CD14-positive monocyte (primary cell): ENCODE measurements around the gene LHX3. TPM values are rescaled to one million over a fixed set of nuclear protein-coding genes. Genes with fewer than 3 reads are reported as not detected.

Experiments
- DNase-seq, 3 donors: peaks; one replicate each; pipeline ENCODE4 v3.0.0-alpha.2; 2011 to 2022
- H2AFZ ChIP-seq: 2 replicates; pipeline ENCODE4 v1.6.0; 2012; ENCODE audit warnings: mild to moderate bottlenecking, low read depth, low read length, inconsistent platforms; ENCODE audit not compliant: insufficient read depth, poor library complexity, severe bottlenecking
- H3K27ac ChIP-seq, 2 donors: 1 replicate in 1 of 2; 2 replicates in 1 of 2; pipeline ENCODE4 v1.5.1; 2012 to 2013; ENCODE audit warnings: low read length in 2 of 2, control low read depth in 1 of 2, inconsistent platforms in 1 of 2, low read depth in 1 of 2, mild to moderate bottlenecking in 1 of 2
- H3K27me3 ChIP-seq, 2 donors: one replicate each; pipeline versions ENCODE4 v1.6.0 to v1.6.1; 2011 to 2013; ENCODE audit warnings: low read length in 2 of 2; ENCODE audit not compliant: control insufficient read depth in 2 of 2, insufficient read depth in 2 of 2
- H3K36me3 ChIP-seq, 2 donors: replicated peaks in 1 of 2; 1 replicate in 1 of 2; 2 replicates in 1 of 2; pipeline versions ENCODE4 v1.5.1 to v1.6.1; 2012 to 2013; ENCODE audit warnings: low read length in 2 of 2, control low read depth in 1 of 2, inconsistent platforms in 1 of 2, mild to moderate bottlenecking in 1 of 2; ENCODE audit not compliant: insufficient read depth in 2 of 2, control insufficient read depth in 1 of 2
- H3K4me1 ChIP-seq, 2 donors: 1 replicate in 1 of 2; 2 replicates in 1 of 2; pipeline versions ENCODE4 v1.5.1 to v1.6.1; 2012 to 2013; ENCODE audit warnings: low read length in 2 of 2, control low read depth in 1 of 2, inconsistent platforms in 1 of 2, mild to moderate bottlenecking in 1 of 2, moderate library complexity in 1 of 2; ENCODE audit not compliant: insufficient read depth in 2 of 2, control insufficient read depth in 1 of 2
- H3K4me2 ChIP-seq: replicated peaks from 2 replicates; pipeline ENCODE3; 2012; ENCODE audit warnings: low read length, moderate library complexity, mild to moderate bottlenecking; ENCODE audit not compliant: poor library complexity, severe bottlenecking; ENCODE audit errors: extremely low read depth
- H3K4me3 ChIP-seq, 3 experiments: fragments of 200-600 bp in 1 of 3; sonication (generic) in 1 of 3; replicated peaks in 1 of 3; 1 replicate in 2 of 3; 2 replicates in 1 of 3; pipeline ENCODE4 v1.5.1; 2011 to 2013; ENCODE audit warnings: low read length in 3 of 3, mild to moderate bottlenecking in 3 of 3, control low read depth in 2 of 3, low read depth in 2 of 3, inconsistent platforms in 1 of 3, moderate library complexity in 1 of 3
- H3K79me2 ChIP-seq: 2 replicates; pipeline ENCODE4 v1.6.0; 2012; ENCODE audit warnings: mild to moderate bottlenecking, control low read depth, inconsistent platforms, low read length, moderate library complexity; ENCODE audit not compliant: insufficient read depth
- H3K9ac ChIP-seq: 2 replicates; pipeline ENCODE4 v1.6.0; 2017; ENCODE audit warnings: low read length, mild to moderate bottlenecking; ENCODE audit not compliant: insufficient read depth, poor library complexity, severe bottlenecking
- H3K9me3 ChIP-seq, 2 donors: replicated peaks in 1 of 2; 1 replicate in 1 of 2; 2 replicates in 1 of 2; pipeline versions ENCODE4 v1.5.1 to v1.6.1; 2012 to 2013; ENCODE audit warnings: low read length in 2 of 2, control low read depth in 1 of 2; ENCODE audit not compliant: control insufficient read depth in 1 of 2, insufficient read depth in 1 of 2
- H4K20me1 ChIP-seq: 2 replicates; pipeline ENCODE4 v1.6.0; 2012; ENCODE audit warnings: mild to moderate bottlenecking, low read length, control low read depth, moderate library complexity; ENCODE audit not compliant: insufficient read depth
- H3K27ac Mint-ChIP-seq, 7 donors: one replicate each; pipeline ENCODE4 v1.8.0; 2020; ENCODE audit warnings: mild to moderate bottlenecking in 7 of 7, mixed read lengths in 7 of 7, moderate library complexity in 6 of 7, inconsistent platforms in 2 of 7
- H3K27me3 Mint-ChIP-seq, 3 donors: one replicate each; pipeline ENCODE4 v1.8.0; 2021 to 2022; ENCODE audit warnings: low read depth in 3 of 3, mild to moderate bottlenecking in 3 of 3, mixed read lengths in 3 of 3, moderate library complexity in 3 of 3, inconsistent platforms in 1 of 3
- H3K36me3 Mint-ChIP-seq, 2 donors: one replicate each; pipeline ENCODE4 v1.8.0; 2020; ENCODE audit warnings: mixed read lengths in 2 of 2, inconsistent platforms in 1 of 2, mild to moderate bottlenecking in 1 of 2
- H3K4me1 Mint-ChIP-seq: one replicate; pipeline ENCODE4 v1.8.0; 2020; ENCODE audit warnings: mild to moderate bottlenecking, mixed read lengths
- H3K4me3 Mint-ChIP-seq, 2 donors: one replicate each; pipeline ENCODE4 v1.8.0; 2020; ENCODE audit warnings: mild to moderate bottlenecking in 2 of 2, mixed read lengths in 2 of 2, moderate library complexity in 1 of 2
- H3K9me3 Mint-ChIP-seq, 7 donors: one replicate each; pipeline ENCODE4 v1.8.0; 2020 to 2022; ENCODE audit warnings: mixed read lengths in 7 of 7, mild to moderate bottlenecking in 6 of 7, moderate library complexity in 6 of 7, inconsistent platforms in 2 of 7
- WGBS: methylation state at CpG from one replicate; pipeline ENCODE4 v1.1.5; 2013; ENCODE audit warnings: missing lambda C conversion rate; ENCODE audit not compliant: insufficient coverage; 5-methylcytosine and 5-hydroxymethylcytosine counted together
- intact Hi-C, 2 donors: fragments of 100-400 bp; cut with micrococcal nuclease; formaldehyde crosslinking; loops; one replicate each; pipeline versions ENCODE4 v1.15.0 to v1.15.1; 2023
- polyA plus RNA-seq, 3 donors: library from polyadenylated mRNA; depleted of rRNA in 1 of 3; unstranded in 2 of 3; stranded (reverse) in 1 of 3; fragments of 300-500 nt in 2 of 3; fragments of >200 nt in 1 of 3; fragmentation: Illumina TruSeq in 2 of 3; gene quantifications; 1 replicate in 2 of 3; 2 replicates in 1 of 3; pipeline ENCODE4 v1.2.3, GENCODE V29; 2012 to 2021
- TF ChIP-seq, protein P1 (sequence below): fragments of 200-600 bp; IDR thresholded peaks from one replicate; pipeline ENCODE4 v1.8.0; 2022; ENCODE audit warnings: antibody characterized with exemption, mild to moderate bottlenecking

The LHX3 gene
- polyA plus RNA-seq, 3 donors, result not detected

DNA sequence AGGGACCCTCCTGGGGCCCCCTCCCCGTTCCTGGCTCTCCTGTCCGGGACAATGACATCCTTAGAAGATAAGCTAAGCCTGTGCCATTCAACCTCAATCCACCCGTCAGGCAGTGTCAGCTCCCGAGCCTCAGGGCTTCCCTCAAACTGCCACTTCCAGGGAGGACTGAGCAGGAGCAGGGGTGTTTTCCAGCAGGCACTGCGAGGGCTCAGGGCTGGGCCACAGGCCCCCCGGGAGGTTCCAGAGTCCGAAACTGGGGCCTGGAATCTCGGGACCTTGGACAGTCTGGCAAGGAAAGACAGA is 26.2 kb downstream of the LHX3 start:
- H3K27me3 Mint-ChIP-seq, result peaks cover 2 to 15% (median 2%) of the 10 kb centered on the region in 3 donors
- H4K20me1 ChIP-seq, result no peaks in the 10 kb centered on the region
- DNase-seq, result no peak
- no peaks in the 10 kb centered on the region for H3K9me3 ChIP-seq
- H3K4me2 ChIP-seq, result no peak overlapping the region
- H3K4me1 ChIP-seq, result no peaks in the 10 kb centered on the region
- no peak overlapping the region for H2AFZ ChIP-seq
- peaks cover 0 to 2% (median 0%) of the 10 kb centered on the region in 7 donors for H3K9me3 Mint-ChIP-seq
- H3K27ac ChIP-seq, result no peak overlapping the region
- no peak overlapping the region for H3K27ac Mint-ChIP-seq
- H3K4me1 Mint-ChIP-seq, result no peaks in the 10 kb centered on the region
- no peaks in the 10 kb centered on the region for H3K27me3 ChIP-seq
- no peak overlapping the region for H3K4me3 ChIP-seq
- WGBS, result 76% methylated on average over 8 of the region's 8 CpGs
- H3K36me3 Mint-ChIP-seq, result no peaks in the 10 kb centered on the region
- TF ChIP-seq, protein P1, sequence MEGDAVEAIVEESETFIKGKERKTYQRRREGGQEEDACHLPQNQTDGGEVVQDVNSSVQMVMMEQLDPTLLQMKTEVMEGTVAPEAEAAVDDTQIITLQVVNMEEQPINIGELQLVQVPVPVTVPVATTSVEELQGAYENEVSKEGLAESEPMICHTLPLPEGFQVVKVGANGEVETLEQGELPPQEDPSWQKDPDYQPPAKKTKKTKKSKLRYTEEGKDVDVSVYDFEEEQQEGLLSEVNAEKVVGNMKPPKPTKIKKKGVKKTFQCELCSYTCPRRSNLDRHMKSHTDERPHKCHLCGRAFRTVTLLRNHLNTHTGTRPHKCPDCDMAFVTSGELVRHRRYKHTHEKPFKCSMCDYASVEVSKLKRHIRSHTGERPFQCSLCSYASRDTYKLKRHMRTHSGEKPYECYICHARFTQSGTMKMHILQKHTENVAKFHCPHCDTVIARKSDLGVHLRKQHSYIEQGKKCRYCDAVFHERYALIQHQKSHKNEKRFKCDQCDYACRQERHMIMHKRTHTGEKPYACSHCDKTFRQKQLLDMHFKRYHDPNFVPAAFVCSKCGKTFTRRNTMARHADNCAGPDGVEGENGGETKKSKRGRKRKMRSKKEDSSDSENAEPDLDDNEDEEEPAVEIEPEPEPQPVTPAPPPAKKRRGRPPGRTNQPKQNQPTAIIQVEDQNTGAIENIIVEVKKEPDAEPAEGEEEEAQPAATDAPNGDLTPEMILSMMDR, result no peak
- no peak overlapping the region for H3K4me3 Mint-ChIP-seq
- no peaks in the 10 kb centered on the region for H3K79me2 ChIP-seq
- H3K36me3 ChIP-seq, result no peaks in the 10 kb centered on the region
- no peak overlapping the region for H3K9ac ChIP-seq
- intact Hi-C loops, result no loop called here

DNA sequence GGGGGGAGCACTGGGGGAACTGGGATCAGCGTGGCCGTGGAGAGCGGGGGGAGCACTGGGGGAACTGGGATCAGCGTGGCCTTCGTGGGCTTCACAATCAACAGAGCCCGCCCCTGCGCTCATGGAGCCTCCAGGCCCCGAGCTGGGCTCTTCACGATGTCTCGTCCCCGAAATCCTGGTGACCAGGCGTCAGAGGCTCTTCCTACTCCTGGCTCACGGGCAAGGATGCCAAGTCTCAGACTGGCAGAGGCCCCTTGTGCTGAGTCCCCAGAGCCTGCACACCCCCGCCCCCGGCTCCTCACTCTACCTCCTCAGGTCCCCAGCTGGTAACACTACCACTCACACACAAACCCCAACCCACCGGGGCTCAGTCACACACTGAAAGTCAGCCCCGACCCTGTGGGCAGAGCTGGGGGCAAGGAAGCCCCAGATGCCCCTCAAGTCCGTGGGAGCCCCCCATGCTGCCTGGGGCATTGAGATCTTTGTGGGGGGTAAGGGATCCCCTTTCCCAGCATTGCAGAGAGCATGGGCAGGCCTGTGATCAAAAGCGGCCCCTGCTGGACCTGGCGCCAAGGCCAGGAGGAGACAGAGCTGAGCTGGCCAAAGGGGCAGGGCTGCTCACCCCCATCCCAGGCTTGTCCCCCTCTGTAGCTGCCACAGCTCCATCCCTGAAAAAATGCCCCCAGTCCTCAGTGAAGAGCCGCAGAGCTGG is 26.7 kb downstream of the LHX3 start:
- peaks cover 0 to 2% (median 0%) of the 10 kb centered on the region in 7 donors for H3K9me3 Mint-ChIP-seq
- H3K36me3 Mint-ChIP-seq, result no peaks in the 10 kb centered on the region
- TF ChIP-seq, protein P1, result no peak
- H3K4me1 Mint-ChIP-seq, result no peaks in the 10 kb centered on the region
- Histone ChIP-seq H3K36me3 (no peaks in the 10 kb centered on the region), H4K20me1 (no peaks in the 10 kb centered on the region), H3K9ac (no peak overlapping the region), H3K27ac (no peak overlapping the region), H3K9me3 (no peaks in the 10 kb centered on the region), H3K79me2 (no peaks in the 10 kb centered on the region), H3K4me3 (no peak overlapping the region), H2AFZ (no peak overlapping the region), H3K4me1 (no peaks in the 10 kb centered on the region), H3K4me2 (no peak overlapping the region), H3K27me3 (no peaks in the 10 kb centered on the region)
- WGBS, result 87% methylated on average over 18 of the region's 21 CpGs
- peaks cover 2 to 14% (median 4%) of the 10 kb centered on the region in 3 donors for H3K27me3 Mint-ChIP-seq
- H3K4me3 Mint-ChIP-seq, result no peak overlapping the region
- H3K27ac Mint-ChIP-seq, result no peak overlapping the region
- DNase-seq, result no peak
- intact Hi-C loops, result no loop called here
